Activated CD4-positive, alpha-beta T cell treated with anti-CD3 and anti-CD28 coated beads for 36 hours (primary cell): ENCODE data around the gene COPB2. TPM values are rescaled to one million over a fixed set of nuclear protein-coding genes. Genes with fewer than 3 reads are reported as not detected.

Experiments
- ATAC-seq: fragments of 200-7000 bp; cut with Tn5 transposase; one replicate; pipeline ENCODE4 v1.10.0; 2021; ENCODE audit warnings: mild to moderate bottlenecking, moderate library complexity
- CTCF ChIA-PET: fragments of 350-600 bp; sonication (Branson Sonifier 250); formaldehyde crosslinking; loops from one replicate; lab custom pipeline; 2021; ENCODE audit warnings: antibody characterized with exemption; lab: Charles Lee
- POLR2A ChIA-PET: fragments of 350-600 bp; sonication (Branson Sonifier 250); formaldehyde crosslinking; loops from one replicate; lab custom pipeline; 2021; ENCODE audit warnings: antibody characterized with exemption, inconsistent platforms; lab: Charles Lee
- DNase-seq: peaks from one replicate; pipeline ENCODE4 v3.0.0-alpha.2; 2020
- H3K27ac Mint-ChIP-seq: one replicate; pipeline ENCODE4 v1.8.0; 2021; ENCODE audit warnings: mixed read lengths
- H3K27me3 Mint-ChIP-seq: one replicate; pipeline ENCODE4 v1.8.0; 2021; ENCODE audit warnings: mixed read lengths
- H3K36me3 Mint-ChIP-seq: one replicate; pipeline ENCODE4 v1.8.0; 2021; ENCODE audit warnings: low read depth, mixed read lengths
- H3K4me1 Mint-ChIP-seq: one replicate; pipeline ENCODE4 v1.8.0; 2021; ENCODE audit warnings: mixed read lengths
- H3K4me3 Mint-ChIP-seq: one replicate; pipeline ENCODE4 v1.8.0; 2021; ENCODE audit warnings: mild to moderate bottlenecking, moderate library complexity, mixed read lengths
- H3K9me3 Mint-ChIP-seq: one replicate; pipeline ENCODE4 v1.8.0; 2021; ENCODE audit warnings: low read depth, mixed read lengths
- intact Hi-C, 2 experiments: fragments of 100-400 bp; cut with DNase I in 1 of 2; cut with micrococcal nuclease in 1 of 2; formaldehyde crosslinking; loops; one replicate each; pipeline versions ENCODE4 v1.14.2 to v1.15.1; 2022 to 2024; cut with DNase I, micrococcal nuclease
- total RNA-seq, 2 experiments: library from RNA; stranded (reverse); gene quantifications; one replicate each; pipeline ENCODE4 v1.2.3, GENCODE V29; 2021

COPB2 gene
- total RNA-seq = 10 to 100 TPM; 90.9 to 99.2 TPM

DNA sequence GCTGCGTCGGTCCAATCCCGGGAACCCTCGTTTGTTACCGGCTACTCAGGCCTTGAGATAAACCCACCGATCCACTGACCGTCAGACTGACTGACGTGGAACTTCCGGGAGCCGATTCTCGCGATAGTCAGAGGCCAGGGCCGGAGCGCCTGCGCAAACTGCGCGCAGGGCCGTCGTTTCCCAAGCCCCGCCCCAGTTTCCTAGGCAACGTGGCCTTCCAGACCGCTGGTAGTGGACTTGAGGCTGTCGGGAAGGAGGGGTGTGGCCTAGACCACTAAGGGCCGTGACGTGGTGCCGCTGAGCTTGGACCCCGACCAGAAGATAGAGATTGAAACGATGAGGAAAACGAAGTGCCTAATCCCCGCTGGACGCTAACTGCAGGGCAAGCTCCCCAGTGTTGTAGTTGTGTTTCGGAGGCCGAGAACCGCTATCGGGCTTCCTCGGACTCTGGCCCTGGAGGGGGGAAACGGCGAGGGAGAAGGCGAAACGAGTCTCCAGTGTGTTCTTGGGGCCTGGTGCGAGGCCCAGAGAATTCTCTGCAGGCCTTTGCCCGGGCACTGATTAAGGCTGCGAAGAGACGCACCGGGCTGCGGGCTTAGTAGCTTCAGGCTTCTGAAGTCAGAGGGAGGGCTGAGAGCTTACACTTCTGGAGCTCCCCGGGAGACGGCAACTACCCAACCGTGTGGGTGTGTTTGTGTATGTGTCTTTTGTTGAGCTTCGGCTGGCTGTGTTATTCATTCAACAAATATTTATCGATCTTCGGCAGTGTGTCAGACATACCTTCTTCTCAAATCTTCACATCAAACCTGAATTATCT is at the start of gene COPB2:
Gene COPB2, minus strand, starts transcription at position 96 of the 817 bp plus-strand sequence. CDS start 97 bp downstream, outside the sequence.
- no peaks in the 10 kb centered on the region for H3K36me3 Mint-ChIP-seq
- ATAC-seq = peak; percentile 93
- intact Hi-C loops = loop anchor here (1.0 to 10.0 kb wide), 8 partner anchors 31 to 1841 kb away; partner anchors contain the start of genes MRPS22 (in 2 of the 2), SLC25A36 (in 2 of the 2), CEP70 (in 1 of the 2) and NMNAT3 (in 1 of the 2)
- peak within 1 kb of the TSS; percentile 97 for H3K27ac Mint-ChIP-seq
- peak; percentile 98 for DNase-seq
- ChIA-PET POLR2A (interaction anchor here (0.6 to 0.8 kb wide), 3 partner anchors 35 to 956 kb away, joined by 3 to 5 read pairs (median 3); partner anchors contain the start of gene ESYT3), CTCF (interaction anchor here (1.1 to 1.7 kb wide), 3 partner anchors 10 to 70 kb away, joined by 3 to 6 read pairs (median 3); partner anchors contain the start of gene MRPS22)
- H3K27me3 Mint-ChIP-seq = no peaks in the 10 kb centered on the region
- peaks cover 38% of the 10 kb centered on the region for H3K4me1 Mint-ChIP-seq
- peak within 1 kb of the TSS; percentile 96 for H3K4me3 Mint-ChIP-seq
- no peaks in the 10 kb centered on the region for H3K9me3 Mint-ChIP-seq

DNA sequence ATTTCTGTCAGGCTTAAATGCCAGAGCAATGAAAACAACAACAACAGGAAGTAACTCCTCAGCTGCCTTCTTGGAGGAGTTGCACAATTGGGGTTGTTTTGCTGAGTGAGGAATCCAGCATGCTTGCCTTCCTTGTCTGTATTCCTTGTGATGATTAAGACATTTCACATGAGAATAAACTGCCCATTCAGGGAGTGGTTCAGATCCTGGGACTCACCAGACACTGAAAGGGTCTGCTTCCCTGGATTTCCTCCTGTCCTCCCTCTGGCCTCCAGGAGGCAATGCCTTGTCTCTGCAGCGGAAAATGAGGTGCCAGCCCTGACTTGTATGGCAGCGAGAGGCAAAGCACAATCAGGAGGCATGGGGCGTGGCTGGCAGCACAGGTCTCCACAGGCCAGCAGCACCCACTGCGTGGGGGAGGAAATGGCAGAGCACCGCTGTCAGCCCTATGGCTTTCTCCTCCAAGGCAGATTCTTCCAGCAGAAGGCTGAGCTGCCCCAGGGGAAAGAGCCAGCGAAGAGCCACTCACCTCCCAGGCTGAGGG is 45.4 kb upstream of the COPB2 start:
- ChIA-PET CTCF (interaction anchor here (0.7 kb wide), 1 partner anchor 10 kb away, joined by 3 read pairs; no protein-coding TSS in a partner anchor), POLR2A (no interaction called here)
- intact Hi-C loops = no loop called here
- H3K27me3 Mint-ChIP-seq = no peaks in the 10 kb centered on the region
- H3K4me3 Mint-ChIP-seq = no peak overlapping the region
- H3K9me3 Mint-ChIP-seq = no peaks in the 10 kb centered on the region
- no peak for ATAC-seq
- H3K36me3 Mint-ChIP-seq = no peaks in the 10 kb centered on the region
- H3K27ac Mint-ChIP-seq = no peak overlapping the region
- DNase-seq = no peak
- H3K4me1 Mint-ChIP-seq = no peaks in the 10 kb centered on the region

- Mint-ChIP-seq H3K4me3 (no peak overlapping the region), H3K27me3 (no peaks in the 10 kb centered on the region), H3K36me3 (no peaks in the 10 kb centered on the region), H3K4me1 (no peaks in the 10 kb centered on the region), H3K9me3 (no peaks in the 10 kb centered on the region), H3K27ac (no peak overlapping the region)
- intact Hi-C loops = no loop called here
- ChIA-PET POLR2A (no interaction called here), CTCF (interaction anchor here (0.6 to 0.7 kb wide), 2 partner anchors 9 to 80 kb away, joined by 3 read pairs; no protein-coding TSS in a partner anchor)
- ATAC-seq = no peak
- no peak for DNase-seq
These were observed 44.8 kb upstream of the COPB2 start for GRCh38 chr3:139434228-139434627.

DNA sequence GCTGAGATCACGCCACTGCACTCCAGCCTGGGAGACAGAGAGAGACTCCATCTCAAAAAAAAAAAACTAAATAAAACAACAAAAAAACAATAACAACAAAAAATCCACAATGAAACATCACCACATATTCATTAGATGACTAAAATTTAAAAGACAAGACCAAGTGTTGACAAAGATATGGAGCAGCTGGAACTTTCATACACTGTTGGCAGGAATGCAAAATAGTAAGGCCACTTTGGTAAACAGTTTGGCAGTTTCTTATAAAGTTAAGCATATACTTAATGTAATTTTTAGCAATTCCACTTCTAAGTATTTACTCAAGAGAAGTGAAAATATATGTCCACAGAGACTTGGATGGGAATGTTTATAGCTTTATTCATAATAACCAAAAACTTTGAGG is 43.6 kb upstream of the COPB2 start:
- Mint-ChIP-seq H3K27ac (no peak overlapping the region), H3K36me3 (no peaks in the 10 kb centered on the region), H3K9me3 (no peaks in the 10 kb centered on the region), H3K27me3 (no peaks in the 10 kb centered on the region), H3K4me3 (no peak overlapping the region), H3K4me1 (no peaks in the 10 kb centered on the region)
- ChIA-PET CTCF (no interaction called here), POLR2A (no interaction called here)
- ATAC-seq (no peak), DNase-seq (no peak)
- intact Hi-C loops = no loop called here

DNA sequence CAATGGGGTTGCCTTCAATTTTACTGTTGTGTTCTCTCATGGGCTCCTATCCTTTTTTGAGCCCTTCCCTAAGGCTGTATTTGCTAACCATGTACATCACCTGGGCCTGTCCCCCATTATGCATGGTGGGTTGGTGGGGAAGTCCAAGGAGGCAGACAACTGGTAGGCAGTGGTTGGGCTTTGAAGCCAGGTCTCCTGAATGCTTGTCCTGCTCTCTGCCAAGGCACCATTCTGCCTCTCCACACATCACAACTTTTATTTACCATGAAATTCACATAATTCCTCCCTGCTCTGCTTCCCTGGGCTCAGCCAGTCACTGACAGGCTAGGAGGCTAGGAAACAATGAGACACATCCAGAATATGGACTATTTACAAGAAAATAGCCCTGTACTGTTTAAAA is 41.0 kb upstream of the COPB2 start:
- Mint-ChIP-seq H3K4me3 (no peak overlapping the region), H3K36me3 (no peaks in the 10 kb centered on the region), H3K9me3 (no peaks in the 10 kb centered on the region), H3K27me3 (no peaks in the 10 kb centered on the region), H3K4me1 (no peaks in the 10 kb centered on the region), H3K27ac (no peak overlapping the region)
- ATAC-seq (no peak), DNase-seq (no peak)
- ChIA-PET POLR2A (no interaction called here), CTCF (no interaction called here)
- intact Hi-C loops = no loop called here

GRCh38 chr3:139427283-139428060 is 38.0 kb upstream of the COPB2 start:
- POLR2A ChIA-PET = no interaction called here
- intact Hi-C loops = loop anchor here (1.0 to 10.0 kb wide), 9 partner anchors 93 to 1765 kb away; partner anchors contain the start of gene CLSTN2 (in 2 of the 2)
- peaks cover 3% of the 10 kb centered on the region for H3K36me3 Mint-ChIP-seq
- no peaks in the 10 kb centered on the region for H3K9me3 Mint-ChIP-seq
- no peaks in the 10 kb centered on the region for H3K27me3 Mint-ChIP-seq
- ATAC-seq = peak; percentile 78
- no peak for DNase-seq
- no peak overlapping the region for H3K4me3 Mint-ChIP-seq
- CTCF ChIA-PET = interaction anchor here (0.7 to 1.8 kb wide), 11 partner anchors 10 to 1437 kb away, joined by 3 to 16 read pairs (median 4); no protein-coding TSS in a partner anchor
- no peaks in the 10 kb centered on the region for H3K4me1 Mint-ChIP-seq
- no peak overlapping the region for H3K27ac Mint-ChIP-seq

DNA sequence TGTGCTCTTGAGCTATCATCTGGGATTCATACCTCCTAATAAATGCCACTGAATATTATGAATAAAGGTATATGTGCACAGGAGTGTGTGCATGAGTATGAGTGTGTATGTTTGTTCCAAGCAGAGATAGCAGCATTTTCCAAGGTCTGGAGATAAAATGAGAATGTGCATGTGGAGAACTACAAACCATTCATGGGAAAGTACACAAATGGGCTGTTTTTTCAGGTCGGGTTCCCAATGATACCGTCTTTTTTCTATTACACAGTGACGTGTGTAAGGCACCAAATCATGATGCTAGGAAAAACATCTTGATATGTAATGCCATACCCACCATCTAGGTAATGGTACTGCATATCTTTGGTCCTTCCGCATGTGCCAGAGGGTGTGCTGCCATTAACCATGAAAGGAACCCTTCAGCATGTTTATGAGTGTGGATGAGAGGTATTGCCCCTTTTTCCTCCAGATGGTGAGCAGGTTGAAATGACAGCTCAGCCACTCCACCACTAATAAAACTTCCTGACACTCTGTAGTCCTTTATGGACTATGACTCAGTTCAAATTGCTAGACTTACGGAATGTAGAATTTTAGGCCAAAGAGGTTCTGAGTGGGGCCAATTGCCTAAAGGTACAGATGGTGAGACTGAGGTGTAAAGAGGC is 36.4 kb upstream of the COPB2 start:
- no peak overlapping the region for H3K27ac Mint-ChIP-seq
- POLR2A ChIA-PET = no interaction called here
- no peak for DNase-seq
- no peaks in the 10 kb centered on the region for H3K27me3 Mint-ChIP-seq
- H3K4me1 Mint-ChIP-seq = no peaks in the 10 kb centered on the region
- no peak for ATAC-seq
- intact Hi-C loops = loop anchor here (2.0 to 10.0 kb wide), 6 partner anchors 95 to 1766 kb away; partner anchors contain the start of gene CLSTN2 (in 2 of the 2)
- CTCF ChIA-PET = interaction anchor here (0.6 kb wide), 1 partner anchor 149 kb away, joined by 3 read pairs; no protein-coding TSS in a partner anchor
- H3K4me3 Mint-ChIP-seq = no peak overlapping the region
- H3K36me3 Mint-ChIP-seq = peaks cover 3% of the 10 kb centered on the region
- H3K9me3 Mint-ChIP-seq = no peaks in the 10 kb centered on the region

GRCh38 chr3:139423232-139423631 is 33.8 kb upstream of the COPB2 start:
- Mint-ChIP-seq H3K27ac (no peak overlapping the region), H3K36me3 (peaks cover 3% of the 10 kb centered on the region), H3K4me3 (no peak overlapping the region), H3K9me3 (no peaks in the 10 kb centered on the region), H3K4me1 (no peaks in the 10 kb centered on the region), H3K27me3 (no peaks in the 10 kb centered on the region)
- ChIA-PET CTCF (interaction anchor here (0.5 to 0.9 kb wide), 3 partner anchors 30 to 864 kb away, joined by 3 to 4 read pairs (median 3); no protein-coding TSS in a partner anchor), POLR2A (interaction anchor here (0.6 kb wide), 1 partner anchor 18 kb away, joined by 6 read pairs; no protein-coding TSS in a partner anchor)
- ATAC-seq (no peak), DNase-seq (no peak)
- intact Hi-C loops = loop anchor here in 1 of 2 experiments (10.0 kb wide), 1 partner anchor 512 kb away; the partner anchor contains the start of gene CLSTN2

- ATAC-seq = no peak
- POLR2A ChIA-PET = no interaction called here
- H3K9me3 Mint-ChIP-seq = peaks cover 9% of the 10 kb centered on the region
- CTCF ChIA-PET = no interaction called here
- H3K27ac Mint-ChIP-seq = no peak overlapping the region
- peaks cover 5% of the 10 kb centered on the region for H3K36me3 Mint-ChIP-seq
- H3K4me1 Mint-ChIP-seq = no peaks in the 10 kb centered on the region
- intact Hi-C loops = loop anchor here in 1 of 2 experiments (10.0 kb wide), 1 partner anchor 513 kb away; the partner anchor contains the start of gene CLSTN2
- DNase-seq = no peak
- no peak overlapping the region for H3K4me3 Mint-ChIP-seq
- H3K27me3 Mint-ChIP-seq = no peaks in the 10 kb centered on the region
These were observed 32.0 kb upstream of the COPB2 start for GRCh38 chr3:139421460-139421859.

- POLR2A ChIA-PET = no interaction called here
- H3K4me3 Mint-ChIP-seq = no peak overlapping the region
- H3K4me1 Mint-ChIP-seq = no peaks in the 10 kb centered on the region
- intact Hi-C loops = loop anchor here in 1 of 2 experiments (10.0 kb wide), 1 partner anchor 514 kb away; the partner anchor contains the start of gene CLSTN2
- CTCF ChIA-PET = no interaction called here
- DNase-seq = no peak
- peaks cover 5% of the 10 kb centered on the region for H3K36me3 Mint-ChIP-seq
- H3K27me3 Mint-ChIP-seq = no peaks in the 10 kb centered on the region
- no peak overlapping the region for H3K27ac Mint-ChIP-seq
- ATAC-seq = no peak
- peaks cover 11% of the 10 kb centered on the region for H3K9me3 Mint-ChIP-seq
These were observed 31.6 kb upstream of the COPB2 start for GRCh38 chr3:139421040-139421439.
